ENCODE results near the gene ZNF195.

DNA sequence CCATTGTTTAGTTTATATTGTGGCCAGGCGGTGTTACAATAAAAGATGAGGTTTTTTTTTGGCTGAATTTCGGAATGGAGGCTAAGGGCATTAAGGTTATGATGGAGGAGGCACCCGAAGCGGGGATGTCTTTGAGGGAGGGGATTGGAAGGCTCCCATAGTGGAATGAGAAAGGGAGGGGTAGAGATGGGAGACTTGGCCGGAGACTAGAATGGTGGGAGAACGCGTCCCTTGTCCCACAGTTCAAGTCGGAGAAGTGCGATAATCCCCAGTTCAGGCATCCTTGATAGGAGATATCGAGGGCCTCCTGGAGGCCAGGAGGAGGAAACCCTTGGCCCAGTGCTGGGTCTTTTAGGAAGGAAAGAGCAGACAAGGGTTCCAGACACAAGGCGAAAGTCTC, 21.6 kb downstream of the ZNF195 start:
- TF ChIP-seq CTCF (IDR thresholded peaks at IDR 0.05) (no peak), EP300 (IDR thresholded peaks at IDR 0.05) (no peak)
